ENCODE measurements around the gene TWF2.
"Not testable (repeated sequence)": the region's sequence is repeated elsewhere in the genome, so short reads cannot be mapped to it uniquely, and the experiment has no call there.

TWF2 gene

GRCh38 chr3:52238761-52239701, at the start of gene TWF2:
TSS of gene TWF2 (minus strand) at chr3:52239158. CDS start at chr3:52239016, 142 bp downstream.
- DNase-seq (ENCODE audit: low read depth) = peak; percentile 81

GRCh38 chr3:52288674-52289073, 49.7 kb upstream of the TWF2 start:
- no peak for DNase-seq (ENCODE audit: low read depth)

- no peak for DNase-seq (ENCODE audit: low read depth)
Observed at GRCh38 chr3:52286777-52287110, 47.8 kb upstream of the TWF2 start.

GRCh38 chr3:52284051-52284450, 45.1 kb upstream of the TWF2 start:
- not testable (repeated sequence) for DNase-seq (ENCODE audit: low read depth)

- no peak for DNase-seq (ENCODE audit: low read depth)
Observed at GRCh38 chr3:52283306-52283705, 44.3 kb upstream of the TWF2 start.

GRCh38 chr3:52281981-52282801, 43.2 kb upstream of the TWF2 start:
- DNase-seq (ENCODE audit: low read depth) = peak; percentile 30

- DNase-seq (ENCODE audit: low read depth) = no peak
Observed at GRCh38 chr3:52280050-52280461, 41.1 kb upstream of the TWF2 start.

GRCh38 chr3:52279596-52279995, 40.6 kb upstream of the TWF2 start:
- no peak for DNase-seq (ENCODE audit: low read depth)

- DNase-seq (ENCODE audit: low read depth) = peak; percentile 97
Observed at GRCh38 chr3:52278510-52279069, 39.6 kb upstream of the TWF2 start, which contains the start of gene WDR82. TSS of gene WDR82 (minus strand) at chr3:52278649. CDS start at chr3:52278361, 288 bp downstream.

GRCh38 chr3:52277972-52278509, 39.1 kb upstream of the TWF2 start:
- peak; percentile 57 for DNase-seq (ENCODE audit: low read depth)

GRCh38 chr3:52277071-52277964, 38.4 kb upstream of the TWF2 start:
- DNase-seq (ENCODE audit: low read depth) = peak; percentile 58

- not testable (repeated sequence) for DNase-seq (ENCODE audit: low read depth)
Observed at GRCh38 chr3:52274781-52275180, 35.8 kb upstream of the TWF2 start.

- DNase-seq (ENCODE audit: low read depth) = no peak
Observed at GRCh38 chr3:52272831-52273230, 33.9 kb upstream of the TWF2 start.

- DNase-seq (ENCODE audit: low read depth) = not testable (repeated sequence)
Observed at GRCh38 chr3:52272172-52272571, 33.2 kb upstream of the TWF2 start.

- DNase-seq (ENCODE audit: low read depth) = no peak
Observed at GRCh38 chr3:52270252-52270754, 31.3 kb upstream of the TWF2 start.

- no peak for DNase-seq (ENCODE audit: low read depth)
Observed at GRCh38 chr3:52269776-52270175, 30.8 kb upstream of the TWF2 start.

GRCh38 chr3:52268036-52268435, 29.1 kb upstream of the TWF2 start:
- no peak for DNase-seq (ENCODE audit: low read depth)

- DNase-seq (ENCODE audit: low read depth) = no peak
Observed at GRCh38 chr3:52265387-52265786, 26.4 kb upstream of the TWF2 start.

- DNase-seq (ENCODE audit: low read depth) = no peak
Observed at GRCh38 chr3:52262447-52262846, 23.5 kb upstream of the TWF2 start.

- no peak for DNase-seq (ENCODE audit: low read depth)
Observed at GRCh38 chr3:52259448-52259847, 20.5 kb upstream of the TWF2 start.

- DNase-seq (ENCODE audit: low read depth) = no peak
Observed at GRCh38 chr3:52259035-52259434, 20.1 kb upstream of the TWF2 start.
